ENCODE measurements around the gene CHI3L2. TPM values are rescaled to one million over a fixed set of nuclear protein-coding genes. Genes with fewer than 3 reads are reported as not detected.

CHI3L2 gene
- total and polyA plus RNA-seq, 9 of the 15 experiments (the other 6 are each of a cell fraction or from before 2014, with no cell fraction given): 0.07 to 0.27 (median 0.15) TPM; not detected in 6

DNA sequence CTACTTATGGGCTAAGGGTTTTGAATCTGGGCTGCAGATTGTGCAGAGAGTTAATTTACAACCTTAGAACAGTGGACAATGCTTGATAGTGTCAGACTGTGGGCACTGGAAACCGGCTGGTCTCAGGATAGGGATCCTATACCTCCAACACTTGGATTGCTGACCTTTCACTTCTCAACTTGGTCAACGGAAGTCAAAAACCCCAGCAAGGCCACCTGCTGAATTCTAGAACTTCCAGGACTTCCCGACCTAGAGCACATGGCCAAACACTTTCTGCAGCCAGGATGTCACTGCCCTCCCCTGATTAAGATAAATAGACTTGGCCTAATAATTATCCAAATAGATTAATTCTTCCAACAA is 26.7 kb upstream of the CHI3L2 start:
- intact Hi-C loops (cut with micrococcal nuclease) (no loop called here), in situ Hi-C loops (cut with MboI) (no loop called here)
- H3K9me3 ChIP-seq (replicated peaks; ENCODE audit: control insufficient read depth, insufficient read depth, low read depth, low read length): no peaks in the 10 kb centered on the region
- ATAC-seq (no peak), DNase-seq (ENCODE audit: extremely low read depth in 1 of 4, low spot score in 3 of 4) (no peak), FAIRE-seq (no peak)
- CTCF ChIA-PET (ENCODE audit: low intra/inter-chr PET ratio): no interaction called here
- H3K79me2 ChIP-seq (ENCODE audit: control insufficient read depth, insufficient read depth, low read length): no peaks in the 10 kb centered on the region
- H3K4me1 ChIP-seq (replicated peaks in 1 of 2; ENCODE audit: control insufficient read depth in 2 of 2, insufficient read depth in 2 of 2, low read length in 2 of 2): peaks cover 26 to 27% of the 10 kb centered on the region in 2 experiments
- H3K27me3 ChIP-seq (ENCODE audit: control insufficient read depth in 2 of 2, insufficient read depth in 2 of 2, low read length in 2 of 2): peaks cover 0 to 5% of the 10 kb centered on the region in 2 experiments; a peak in 3 of 5 replicates
- no peaks in the 10 kb centered on the region for H4K20me1 ChIP-seq (replicated peaks; ENCODE audit: control insufficient read depth, insufficient read depth, low read length)
- no peaks in the 10 kb centered on the region for H3K36me3 ChIP-seq (ENCODE audit: control insufficient read depth, insufficient read depth, low read length)
- no peak overlapping the region for H3K27ac ChIP-seq (ENCODE audit: extremely low read depth, low read depth, low read length)
- POLR2A ChIA-PET: interaction anchor here (1.2 kb wide), 1 partner anchor 13 kb away, joined by 3 read pairs; no protein-coding TSS in a partner anchor
- WGBS (ENCODE audit: insufficient coverage, low coverage, missing lambda C conversion rate): 26% methylated on average over 3 of the region's 3 CpGs
- BruUV-seq (replicated peaks): no TSS peak
- H3K4me2 ChIP-seq (ENCODE audit: insufficient read depth, low read length): no peak overlapping the region
- peak overlapping the region; percentile 78 for H2AFZ ChIP-seq (ENCODE audit: low read depth, low read length)
- H3K4me3 ChIP-seq: no peak overlapping the region
- H3K9ac ChIP-seq (ENCODE audit: insufficient read depth in 1 of 2, low read depth in 2 of 2, low read length in 2 of 2): no peak overlapping the region
- no peaks in the 10 kb centered on the region for H3K9me1 ChIP-seq (ENCODE audit: control insufficient read depth, insufficient read depth, low read length)
- TF ChIP-seq, protein P1, sequence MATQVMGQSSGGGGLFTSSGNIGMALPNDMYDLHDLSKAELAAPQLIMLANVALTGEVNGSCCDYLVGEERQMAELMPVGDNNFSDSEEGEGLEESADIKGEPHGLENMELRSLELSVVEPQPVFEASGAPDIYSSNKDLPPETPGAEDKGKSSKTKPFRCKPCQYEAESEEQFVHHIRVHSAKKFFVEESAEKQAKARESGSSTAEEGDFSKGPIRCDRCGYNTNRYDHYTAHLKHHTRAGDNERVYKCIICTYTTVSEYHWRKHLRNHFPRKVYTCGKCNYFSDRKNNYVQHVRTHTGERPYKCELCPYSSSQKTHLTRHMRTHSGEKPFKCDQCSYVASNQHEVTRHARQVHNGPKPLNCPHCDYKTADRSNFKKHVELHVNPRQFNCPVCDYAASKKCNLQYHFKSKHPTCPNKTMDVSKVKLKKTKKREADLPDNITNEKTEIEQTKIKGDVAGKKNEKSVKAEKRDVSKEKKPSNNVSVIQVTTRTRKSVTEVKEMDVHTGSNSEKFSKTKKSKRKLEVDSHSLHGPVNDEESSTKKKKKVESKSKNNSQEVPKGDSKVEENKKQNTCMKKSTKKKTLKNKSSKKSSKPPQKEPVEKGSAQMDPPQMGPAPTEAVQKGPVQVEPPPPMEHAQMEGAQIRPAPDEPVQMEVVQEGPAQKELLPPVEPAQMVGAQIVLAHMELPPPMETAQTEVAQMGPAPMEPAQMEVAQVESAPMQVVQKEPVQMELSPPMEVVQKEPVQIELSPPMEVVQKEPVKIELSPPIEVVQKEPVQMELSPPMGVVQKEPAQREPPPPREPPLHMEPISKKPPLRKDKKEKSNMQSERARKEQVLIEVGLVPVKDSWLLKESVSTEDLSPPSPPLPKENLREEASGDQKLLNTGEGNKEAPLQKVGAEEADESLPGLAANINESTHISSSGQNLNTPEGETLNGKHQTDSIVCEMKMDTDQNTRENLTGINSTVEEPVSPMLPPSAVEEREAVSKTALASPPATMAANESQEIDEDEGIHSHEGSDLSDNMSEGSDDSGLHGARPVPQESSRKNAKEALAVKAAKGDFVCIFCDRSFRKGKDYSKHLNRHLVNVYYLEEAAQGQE (IDR thresholded peaks at IDR 0.05; ENCODE audit: borderline replicate concordance): no peak
- TF ChIP-seq, protein P1 (CRISPR knock-in tag; IDR thresholded peaks at IDR 0.05; ENCODE audit: low read depth): no peak
- TF ChIP-seq, protein P2, sequence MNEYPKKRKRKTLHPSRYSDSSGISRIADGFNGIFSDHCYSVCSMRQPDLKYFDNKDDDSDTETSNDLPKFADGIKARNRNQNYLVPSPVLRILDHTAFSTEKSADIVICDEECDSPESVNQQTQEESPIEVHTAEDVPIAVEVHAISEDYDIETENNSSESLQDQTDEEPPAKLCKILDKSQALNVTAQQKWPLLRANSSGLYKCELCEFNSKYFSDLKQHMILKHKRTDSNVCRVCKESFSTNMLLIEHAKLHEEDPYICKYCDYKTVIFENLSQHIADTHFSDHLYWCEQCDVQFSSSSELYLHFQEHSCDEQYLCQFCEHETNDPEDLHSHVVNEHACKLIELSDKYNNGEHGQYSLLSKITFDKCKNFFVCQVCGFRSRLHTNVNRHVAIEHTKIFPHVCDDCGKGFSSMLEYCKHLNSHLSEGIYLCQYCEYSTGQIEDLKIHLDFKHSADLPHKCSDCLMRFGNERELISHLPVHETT (CRISPR knock-in tag; conservative IDR thresholded peaks at IDR 0.05 in 1 of 2, IDR thresholded peaks at IDR 0.05 in 1 of 2): 0 out of 4 replicates have a peak, but pooled peaks of 1 of the 2 experiments have one; percentile 3
- TF ChIP-seq, protein P3, sequence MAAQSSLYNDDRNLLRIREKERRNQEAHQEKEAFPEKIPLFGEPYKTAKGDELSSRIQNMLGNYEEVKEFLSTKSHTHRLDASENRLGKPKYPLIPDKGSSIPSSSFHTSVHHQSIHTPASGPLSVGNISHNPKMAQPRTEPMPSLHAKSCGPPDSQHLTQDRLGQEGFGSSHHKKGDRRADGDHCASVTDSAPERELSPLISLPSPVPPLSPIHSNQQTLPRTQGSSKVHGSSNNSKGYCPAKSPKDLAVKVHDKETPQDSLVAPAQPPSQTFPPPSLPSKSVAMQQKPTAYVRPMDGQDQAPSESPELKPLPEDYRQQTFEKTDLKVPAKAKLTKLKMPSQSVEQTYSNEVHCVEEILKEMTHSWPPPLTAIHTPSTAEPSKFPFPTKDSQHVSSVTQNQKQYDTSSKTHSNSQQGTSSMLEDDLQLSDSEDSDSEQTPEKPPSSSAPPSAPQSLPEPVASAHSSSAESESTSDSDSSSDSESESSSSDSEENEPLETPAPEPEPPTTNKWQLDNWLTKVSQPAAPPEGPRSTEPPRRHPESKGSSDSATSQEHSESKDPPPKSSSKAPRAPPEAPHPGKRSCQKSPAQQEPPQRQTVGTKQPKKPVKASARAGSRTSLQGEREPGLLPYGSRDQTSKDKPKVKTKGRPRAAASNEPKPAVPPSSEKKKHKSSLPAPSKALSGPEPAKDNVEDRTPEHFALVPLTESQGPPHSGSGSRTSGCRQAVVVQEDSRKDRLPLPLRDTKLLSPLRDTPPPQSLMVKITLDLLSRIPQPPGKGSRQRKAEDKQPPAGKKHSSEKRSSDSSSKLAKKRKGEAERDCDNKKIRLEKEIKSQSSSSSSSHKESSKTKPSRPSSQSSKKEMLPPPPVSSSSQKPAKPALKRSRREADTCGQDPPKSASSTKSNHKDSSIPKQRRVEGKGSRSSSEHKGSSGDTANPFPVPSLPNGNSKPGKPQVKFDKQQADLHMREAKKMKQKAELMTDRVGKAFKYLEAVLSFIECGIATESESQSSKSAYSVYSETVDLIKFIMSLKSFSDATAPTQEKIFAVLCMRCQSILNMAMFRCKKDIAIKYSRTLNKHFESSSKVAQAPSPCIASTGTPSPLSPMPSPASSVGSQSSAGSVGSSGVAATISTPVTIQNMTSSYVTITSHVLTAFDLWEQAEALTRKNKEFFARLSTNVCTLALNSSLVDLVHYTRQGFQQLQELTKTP (IDR thresholded peaks at IDR 0.05; ENCODE audit: low read depth in 1 of 2, partially characterized antibody in 2 of 2): no peak
- TF ChIP-seq PTTG1 (tag; IDR thresholded peaks at IDR 0.05; ENCODE audit: low read depth): 0 out of 2 replicates have a peak, but pooled peaks have one; percentile 26
- no peak for TF ChIP-seq NR2C1 (IDR thresholded peaks at IDR 0.05)
- TF ChIP-seq NR2C1 (tag; IDR thresholded peaks at IDR 0.05): 0 out of 2 replicates have a peak, but pooled peaks have one; percentile 15
- TF ChIP-seq ZNF324 (CRISPR knock-in tag; IDR thresholded peaks at IDR 0.05): no peak
